ENCODE measurements around the gene DCP2. TPM values are rescaled to one million over a fixed set of nuclear protein-coding genes. Genes with fewer than 3 reads are reported as not detected.

Gene DCP2
- total and polyA plus RNA-seq, 5 donors = 3.6 to 26.7 (median 25.7) TPM

- no peaks in the 10 kb centered on the region for H3K9me3 ChIP-seq (ENCODE audit: control insufficient read depth, low read length)
- peaks cover 1% of the 10 kb centered on the region for H3K4me1 ChIP-seq (ENCODE audit: control insufficient read depth, insufficient read depth, low read length)
- DNase-seq = no peak
- no peak for ATAC-seq
- intact Hi-C loops (cut with DNase I) = no loop called here
- no peak overlapping the region for H3K27ac ChIP-seq (ENCODE audit: low read length)
- H3K4me3 ChIP-seq (ENCODE audit: low read length) = no peak overlapping the region
- no peaks in the 10 kb centered on the region for H3K27me3 ChIP-seq (ENCODE audit: control insufficient read depth, insufficient read depth)
- 92% methylated on average over 4 of the region's 4 CpGs for WGBS
Measured at GRCh38 chr5:112986224-112986623, 9.6 kb downstream of the DCP2 start.

GRCh38 chr5:112995764-112996618 is 19.4 kb downstream of the DCP2 start:
- DNase-seq (peak; percentile 59 to 85 (median 74)), ATAC-seq (peak; percentile 80 to 84)
- WGBS = 20% methylated on average over 7 of the region's 7 CpGs
- Histone ChIP-seq H3K27me3 (ENCODE audit: control insufficient read depth, insufficient read depth) (no peaks in the 10 kb centered on the region), H3K4me1 (ENCODE audit: control insufficient read depth, insufficient read depth, low read length) (no peaks in the 10 kb centered on the region), H3K27ac (ENCODE audit: low read length) (no peak overlapping the region), H3K9me3 (ENCODE audit: control insufficient read depth, low read length) (no peaks in the 10 kb centered on the region), H3K4me3 (ENCODE audit: low read length) (no peak overlapping the region)
- intact Hi-C loops (cut with DNase I) = loop anchor here in 3 of 4 donors (5.0 to 10.0 kb wide), 6 partner anchors 209 to 611 kb away; partner anchors contain the start of gene YTHDC2 (in 2 of the 3)

- DNase-seq (no peak), ATAC-seq (no peak)
- no peaks in the 10 kb centered on the region for H3K27me3 ChIP-seq (ENCODE audit: control insufficient read depth, insufficient read depth)
- WGBS = 78% methylated on average over 4 of the region's 4 CpGs
- no peak overlapping the region for H3K27ac ChIP-seq (ENCODE audit: low read length)
- no peaks in the 10 kb centered on the region for H3K9me3 ChIP-seq (ENCODE audit: control insufficient read depth, low read length)
- H3K4me1 ChIP-seq (ENCODE audit: control insufficient read depth, insufficient read depth, low read length) = no peaks in the 10 kb centered on the region
- H3K4me3 ChIP-seq (ENCODE audit: low read length) = no peak overlapping the region
- intact Hi-C loops (cut with DNase I) = loop anchor here in 3 of 4 donors (5.0 to 10.0 kb wide), 6 partner anchors 208 to 610 kb away; partner anchors contain the start of gene YTHDC2 (in 2 of the 3)
Measured at GRCh38 chr5:112996830-112997374, 20.3 kb downstream of the DCP2 start.

- H3K4me3 ChIP-seq (ENCODE audit: low read length) = no peak overlapping the region
- no peak overlapping the region for H3K27ac ChIP-seq (ENCODE audit: low read length)
- no peak for DNase-seq
- WGBS = 80% methylated on average over 4 of the region's 4 CpGs
- H3K9me3 ChIP-seq (ENCODE audit: control insufficient read depth, low read length) = no peaks in the 10 kb centered on the region
- intact Hi-C loops (cut with DNase I) = loop anchor here in 3 of 4 donors (5.0 to 10.0 kb wide), 6 partner anchors 207 to 609 kb away; partner anchors contain the start of gene YTHDC2 (in 2 of the 3)
- H3K4me1 ChIP-seq (ENCODE audit: control insufficient read depth, insufficient read depth, low read length) = no peaks in the 10 kb centered on the region
- no peak for ATAC-seq
- H3K27me3 ChIP-seq (ENCODE audit: control insufficient read depth, insufficient read depth) = no peaks in the 10 kb centered on the region
Measured at GRCh38 chr5:112998296-112998695, 21.7 kb downstream of the DCP2 start.

GRCh38 chr5:113000466-113000865 is 23.9 kb downstream of the DCP2 start:
- no peaks in the 10 kb centered on the region for H3K4me1 ChIP-seq (ENCODE audit: control insufficient read depth, insufficient read depth, low read length)
- ATAC-seq = no peak
- intact Hi-C loops (cut with DNase I) = no loop called here

GRCh38 chr5:113002423-113002822 is 25.8 kb downstream of the DCP2 start:
- WGBS = 96% methylated on average over 5 of the region's 5 CpGs
- no peak overlapping the region for H3K27ac ChIP-seq (ENCODE audit: low read length)
- no peak for DNase-seq
- H3K4me1 ChIP-seq (ENCODE audit: control insufficient read depth, insufficient read depth, low read length) = no peaks in the 10 kb centered on the region
- H3K27me3 ChIP-seq (ENCODE audit: control insufficient read depth, insufficient read depth) = no peaks in the 10 kb centered on the region
- ATAC-seq = no peak
- no peak overlapping the region for H3K4me3 ChIP-seq (ENCODE audit: low read length)
- intact Hi-C loops (cut with DNase I) = no loop called here
- no peaks in the 10 kb centered on the region for H3K9me3 ChIP-seq (ENCODE audit: control insufficient read depth, low read length)

More at GRCh38 chr5:113000466-113000865, 23.9 kb downstream of the DCP2 start:
- Histone ChIP-seq H3K27ac (ENCODE audit: low read length) (no peak overlapping the region), H3K27me3 (ENCODE audit: control insufficient read depth, insufficient read depth) (no peaks in the 10 kb centered on the region), H3K4me3 (ENCODE audit: low read length) (no peak overlapping the region), H3K9me3 (ENCODE audit: control insufficient read depth, low read length) (no peaks in the 10 kb centered on the region)
- DNase-seq = no peak
- WGBS = 89% methylated on average over 2 of the region's 2 CpGs

GRCh38 chr5:113003763-113004162 is 27.2 kb downstream of the DCP2 start:
- no peaks in the 10 kb centered on the region for H3K9me3 ChIP-seq (ENCODE audit: control insufficient read depth, low read length)
- no peak overlapping the region for H3K4me3 ChIP-seq (ENCODE audit: low read length)
- ATAC-seq (no peak), DNase-seq (no peak)
- H3K27ac ChIP-seq (ENCODE audit: low read length) = no peak overlapping the region
- no peaks in the 10 kb centered on the region for H3K4me1 ChIP-seq (ENCODE audit: control insufficient read depth, insufficient read depth, low read length)
- WGBS = 82% methylated on average over 3 of the region's 3 CpGs
- intact Hi-C loops (cut with DNase I) = no loop called here
- no peaks in the 10 kb centered on the region for H3K27me3 ChIP-seq (ENCODE audit: control insufficient read depth, insufficient read depth)

- Histone ChIP-seq H3K4me3 (ENCODE audit: low read length) (no peak overlapping the region), H3K4me1 (ENCODE audit: control insufficient read depth, insufficient read depth, low read length) (no peaks in the 10 kb centered on the region), H3K27me3 (ENCODE audit: control insufficient read depth, insufficient read depth) (no peaks in the 10 kb centered on the region), H3K9me3 (ENCODE audit: control insufficient read depth, low read length) (no peaks in the 10 kb centered on the region), H3K27ac (ENCODE audit: low read length) (no peak overlapping the region)
- DNase-seq (no peak), ATAC-seq (no peak)
- WGBS = 88% methylated on average over 1 of the region's 1 CpG
- intact Hi-C loops (cut with DNase I) = no loop called here
Measured at GRCh38 chr5:113005454-113005853, 28.9 kb downstream of the DCP2 start.

GRCh38 chr5:113017881-113018635 is 41.5 kb downstream of the DCP2 start:
- WGBS = 95% methylated on average over 2 of the region's 2 CpGs
- Histone ChIP-seq H3K9me3 (ENCODE audit: control insufficient read depth, low read length) (no peaks in the 10 kb centered on the region), H3K27me3 (ENCODE audit: control insufficient read depth, insufficient read depth) (no peaks in the 10 kb centered on the region), H3K4me1 (ENCODE audit: control insufficient read depth, insufficient read depth, low read length) (no peaks in the 10 kb centered on the region), H3K27ac (ENCODE audit: low read length) (no peak overlapping the region), H3K4me3 (ENCODE audit: low read length) (no peak overlapping the region)
- no peak for DNase-seq
- intact Hi-C loops (cut with DNase I) = no loop called here
- no peak for ATAC-seq

GRCh38 chr5:113020461-113021273 is 44.1 kb downstream of the DCP2 start:
- DNase-seq = no peak
- WGBS = 85% methylated on average over 11 of the region's 11 CpGs
- H3K27me3 ChIP-seq (ENCODE audit: control insufficient read depth, insufficient read depth) = no peaks in the 10 kb centered on the region
- intact Hi-C loops (cut with DNase I) = no loop called here
- ATAC-seq = no peak
- H3K27ac ChIP-seq (ENCODE audit: low read length) = no peak overlapping the region
- no peak overlapping the region for H3K4me3 ChIP-seq (ENCODE audit: low read length)
- no peaks in the 10 kb centered on the region for H3K9me3 ChIP-seq (ENCODE audit: control insufficient read depth, low read length)
- H3K4me1 ChIP-seq (ENCODE audit: control insufficient read depth, insufficient read depth, low read length) = peaks cover 2% of the 10 kb centered on the region
